PC-3 (cell line): Measurements from ENCODE around the gene MARCHF5. TPM values are rescaled to one million over a fixed set of nuclear protein-coding genes. Genes with fewer than 3 reads are reported as not detected.

Experiments
- ATAC-seq: fragments of 200-7000 bp; cut with Tn5 transposase; 2 replicates; pipeline ENCODE4 v1.9.1; 2020; ENCODE audit warnings: mild to moderate bottlenecking, moderate library complexity
- BruUV-seq: library from RNA; stranded (reverse); fragments of 400-500 nt; replicated peaks from 2 replicates; lab custom pipeline; 2021; lab: Mats Ljungman, UMichigan
- CTCF ChIA-PET: fragments of 300-600 bp; sonication (Branson Sonifier 250); formaldehyde crosslinking; loops from one replicate; lab custom pipeline; 2022; ENCODE audit warnings: antibody characterized with exemption; lab: Charles Lee
- POLR2A ChIA-PET: fragments of 300-600 bp; sonication (Branson Sonifier 250); formaldehyde crosslinking; loops from one replicate; lab custom pipeline; 2022; ENCODE audit warnings: antibody characterized with exemption; ENCODE audit not compliant: unreplicated experiment; lab: Charles Lee
- DNase-seq: peaks from one replicate; pipeline ENCODE4 v3.0.0-alpha.2; 2015
- H2AFZ ChIP-seq: fragments of 300-600 bp; sonication (generic); 2 replicates; pipeline ENCODE4 v1.6.0; 2016; ENCODE audit warnings: antibody characterized with exemption, low read length
- H3F3A ChIP-seq: fragments of 300-600 bp; sonication (generic); one replicate; pipeline ENCODE4 v1.6.0; 2017; ENCODE audit warnings: antibody characterized with exemption, low read length, control low read depth, mild to moderate bottlenecking; ENCODE audit not compliant: unreplicated experiment
- H3K27ac ChIP-seq: fragments of 300-600 bp; sonication (generic); 2 replicates; pipeline ENCODE4 v1.5.1; 2016; ENCODE audit warnings: mild to moderate bottlenecking, low read length
- H3K27me3 ChIP-seq: fragments of 300-600 bp; sonication (generic); 2 replicates; pipeline ENCODE4 v1.6.1; 2016; ENCODE audit warnings: low read length, mixed read lengths
- H3K36me3 ChIP-seq: fragments of 300-600 bp; sonication (generic); 2 replicates; pipeline ENCODE4 v1.6.1; 2016; ENCODE audit warnings: low read depth, mixed run types, low read length, mixed read lengths
- H3K4me1 ChIP-seq: fragments of 300-600 bp; sonication (generic); 2 replicates; pipeline ENCODE4 v1.5.1; 2016; ENCODE audit warnings: low read length; ENCODE audit not compliant: insufficient read depth
- H3K4me2 ChIP-seq: fragments of 300-600 bp; sonication (generic); 2 replicates; pipeline ENCODE4 v1.6.0; 2016; ENCODE audit warnings: low read length
- H3K4me3 ChIP-seq: fragments of 300-600 bp; sonication (generic); 2 replicates; pipeline ENCODE4 v1.5.1; 2016; ENCODE audit warnings: mild to moderate bottlenecking, low read length, mixed read lengths
- H3K79me2 ChIP-seq: fragments of 300-600 bp; sonication (generic); 2 replicates; pipeline ENCODE4 v1.6.1; 2017; ENCODE audit warnings: low read length, mixed read lengths
- H3K9ac ChIP-seq: fragments of 300-600 bp; sonication (generic); 2 replicates; pipeline ENCODE4 v1.6.0; 2016; ENCODE audit warnings: mild to moderate bottlenecking, low read length
- H3K9me2 ChIP-seq: fragments of 300-600 bp; sonication (generic); replicated peaks from 2 replicates; pipeline ENCODE4 v1.6.1; 2016; ENCODE audit warnings: mixed run types, low read length, mixed read lengths
- H3K9me3 ChIP-seq: fragments of 300-600 bp; sonication (generic); 2 replicates; pipeline ENCODE4 v1.6.1; 2016; ENCODE audit warnings: low read length, mixed read lengths
- H4K20me1 ChIP-seq: fragments of 300-600 bp; sonication (generic); 2 replicates; pipeline ENCODE4 v1.6.1; 2016; ENCODE audit warnings: low read length, mixed read lengths
- EZH2 ChIP-seq: fragments of 300-600 bp; sonication (generic); IDR thresholded peaks from one replicate; pipeline ENCODE4 v1.6.1; 2017; ENCODE audit warnings: antibody characterized with exemption, mild to moderate bottlenecking, low read length; ENCODE audit not compliant: unreplicated experiment
- EZH2phosphoT487 ChIP-seq: fragments of 300-600 bp; sonication (generic); IDR thresholded peaks from 2 replicates; pipeline ENCODE4 v1.6.1; 2018; ENCODE audit warnings: mild to moderate bottlenecking, antibody characterized with exemption, low read length, borderline replicate concordance
- intact Hi-C: fragments of 100-400 bp; cut with micrococcal nuclease; formaldehyde crosslinking; loops from 2 replicates; pipeline ENCODE4 v1.9.0; 2023
- total RNA-seq: library from RNA; depleted of rRNA; stranded (reverse); fragments of >200 nt; gene quantifications from 2 replicates; pipeline ENCODE4 v1.2.3, GENCODE V29; 2014
- TF ChIP-seq, protein P1 (sequence below): fragments of 300-600 bp; sonication (generic); conservative IDR thresholded peaks from 2 replicates; pipeline ENCODE4 v1.5.1; 2017; ENCODE audit warnings: antibody characterized with exemption, low read depth, mild to moderate bottlenecking, low read length

Gene MARCHF5
- total RNA-seq, 1 experiment from 2014 or later = 7.4 TPM

DNA sequence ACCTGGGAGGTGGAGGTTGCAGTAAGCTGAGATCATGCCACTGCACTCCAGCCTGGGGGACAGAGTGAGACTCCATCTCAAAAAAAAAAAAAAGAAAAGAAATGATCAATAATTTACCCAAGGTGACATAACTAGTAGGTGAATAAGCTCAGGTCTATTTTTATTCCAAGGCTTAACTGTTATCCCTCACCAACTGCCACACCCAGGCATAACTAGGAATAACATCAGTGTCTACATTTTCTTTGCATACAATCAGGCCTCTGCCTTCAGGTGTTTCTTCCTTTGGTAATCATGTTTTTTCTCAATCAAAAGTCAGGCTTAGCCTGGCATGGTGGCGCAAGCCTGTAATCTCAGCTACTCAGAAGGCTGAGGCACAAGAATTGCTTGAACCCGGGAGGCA lies 26.7 kb upstream of the MARCHF5 start:
- H3K9me2 ChIP-seq = no peaks in the 10 kb centered on the region
- ATAC-seq (no peak), DNase-seq (no peak)
- H3K9ac ChIP-seq = no peak overlapping the region
- BruUV-seq = no TSS peak
- no peaks in the 10 kb centered on the region for H3K79me2 ChIP-seq
- no peaks in the 10 kb centered on the region for H4K20me1 ChIP-seq
- TF ChIP-seq EZH2 = no peak
- POLR2A ChIA-PET = no interaction called here
- H3K4me2 ChIP-seq = no peak overlapping the region
- no peak overlapping the region for H3K4me3 ChIP-seq
- no peaks in the 10 kb centered on the region for H3K36me3 ChIP-seq
- no peak overlapping the region for H3K27ac ChIP-seq
- intact Hi-C loops = no loop called here
- CTCF ChIA-PET = no interaction called here
- no peaks in the 10 kb centered on the region for H3K9me3 ChIP-seq
- no peaks in the 10 kb centered on the region for H3F3A ChIP-seq
- no peak overlapping the region for H2AFZ ChIP-seq
- H3K27me3 ChIP-seq = no peaks in the 10 kb centered on the region
- H3K4me1 ChIP-seq = peaks cover 7% of the 10 kb centered on the region

DNA sequence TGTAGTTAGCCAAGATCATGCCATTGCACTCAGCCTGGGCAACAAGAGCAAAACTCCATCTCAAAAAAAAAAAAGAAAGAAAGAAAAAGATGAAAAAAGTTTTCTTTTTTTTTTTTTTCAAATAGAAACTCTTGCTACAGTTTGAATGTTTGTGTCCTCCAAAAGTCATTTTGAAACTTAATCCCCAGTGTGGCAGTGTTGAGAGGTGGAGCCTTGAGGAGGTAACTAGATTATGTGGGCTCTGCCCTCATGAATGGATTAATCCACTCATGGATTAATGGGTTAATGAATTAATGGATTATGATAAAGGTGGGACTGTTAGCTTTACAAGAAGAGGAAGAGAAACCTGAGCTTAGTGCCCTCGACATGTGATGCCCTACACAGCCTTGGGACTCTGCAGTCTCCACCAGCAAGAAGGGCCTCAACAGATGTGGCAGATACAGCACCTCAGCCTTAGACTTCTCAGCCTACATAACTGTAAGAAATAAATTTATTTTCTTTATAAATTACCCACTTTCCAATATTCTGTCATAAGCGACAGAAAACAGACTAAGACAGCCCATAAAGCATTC lies 25.2 kb upstream of the MARCHF5 start:
- H3K27me3 ChIP-seq = no peaks in the 10 kb centered on the region
- H3K27ac ChIP-seq = no peak overlapping the region
- no TSS peak for BruUV-seq
- H3K4me1 ChIP-seq = peaks cover 7% of the 10 kb centered on the region
- DNase-seq (no peak), ATAC-seq (no peak)
- no peaks in the 10 kb centered on the region for H3K9me2 ChIP-seq
- H3K4me2 ChIP-seq = no peak overlapping the region
- no peaks in the 10 kb centered on the region for H3K79me2 ChIP-seq
- no peak overlapping the region for H3K9ac ChIP-seq
- no peaks in the 10 kb centered on the region for H4K20me1 ChIP-seq
- intact Hi-C loops = no loop called here
- TF ChIP-seq, protein P1, sequence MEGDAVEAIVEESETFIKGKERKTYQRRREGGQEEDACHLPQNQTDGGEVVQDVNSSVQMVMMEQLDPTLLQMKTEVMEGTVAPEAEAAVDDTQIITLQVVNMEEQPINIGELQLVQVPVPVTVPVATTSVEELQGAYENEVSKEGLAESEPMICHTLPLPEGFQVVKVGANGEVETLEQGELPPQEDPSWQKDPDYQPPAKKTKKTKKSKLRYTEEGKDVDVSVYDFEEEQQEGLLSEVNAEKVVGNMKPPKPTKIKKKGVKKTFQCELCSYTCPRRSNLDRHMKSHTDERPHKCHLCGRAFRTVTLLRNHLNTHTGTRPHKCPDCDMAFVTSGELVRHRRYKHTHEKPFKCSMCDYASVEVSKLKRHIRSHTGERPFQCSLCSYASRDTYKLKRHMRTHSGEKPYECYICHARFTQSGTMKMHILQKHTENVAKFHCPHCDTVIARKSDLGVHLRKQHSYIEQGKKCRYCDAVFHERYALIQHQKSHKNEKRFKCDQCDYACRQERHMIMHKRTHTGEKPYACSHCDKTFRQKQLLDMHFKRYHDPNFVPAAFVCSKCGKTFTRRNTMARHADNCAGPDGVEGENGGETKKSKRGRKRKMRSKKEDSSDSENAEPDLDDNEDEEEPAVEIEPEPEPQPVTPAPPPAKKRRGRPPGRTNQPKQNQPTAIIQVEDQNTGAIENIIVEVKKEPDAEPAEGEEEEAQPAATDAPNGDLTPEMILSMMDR = no peak
- TF ChIP-seq EZH2phosphoT487 (no peak), EZH2 (no peak)
- no peaks in the 10 kb centered on the region for H3K9me3 ChIP-seq
- H3F3A ChIP-seq = no peaks in the 10 kb centered on the region
- POLR2A ChIA-PET = no interaction called here
- no peaks in the 10 kb centered on the region for H3K36me3 ChIP-seq
- CTCF ChIA-PET = no interaction called here
- no peak overlapping the region for H3K4me3 ChIP-seq
- H2AFZ ChIP-seq = no peak overlapping the region

DNA sequence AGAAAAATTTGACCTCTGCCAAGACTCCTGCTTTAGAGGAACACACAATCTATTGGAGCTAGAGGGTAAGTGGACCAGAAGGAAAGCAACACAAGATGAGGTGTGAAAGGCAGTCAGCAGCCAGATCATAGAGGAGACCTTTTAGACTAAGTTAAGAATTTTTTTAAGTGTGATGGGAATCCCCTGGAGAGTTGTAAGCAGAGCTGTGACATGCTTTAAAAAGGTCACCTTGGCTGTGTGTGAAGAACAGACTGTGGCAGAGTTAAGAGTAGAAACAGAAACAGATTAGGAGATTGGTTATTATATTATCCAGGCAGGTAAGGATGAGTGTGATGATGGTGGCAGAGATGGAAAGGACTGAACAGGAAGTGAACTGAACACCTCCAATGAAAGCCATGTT lies 23.6 kb upstream of the MARCHF5 start:
- H3K36me3 ChIP-seq = no peaks in the 10 kb centered on the region
- no peak overlapping the region for H3K27ac ChIP-seq
- H2AFZ ChIP-seq = no peak overlapping the region
- DNase-seq (no peak), ATAC-seq (no peak)
- CTCF ChIA-PET = no interaction called here
- H3F3A ChIP-seq = no peaks in the 10 kb centered on the region
- no TSS peak for BruUV-seq
- no peak overlapping the region for H3K4me2 ChIP-seq
- no peaks in the 10 kb centered on the region for H3K27me3 ChIP-seq
- no peak overlapping the region for H3K4me3 ChIP-seq
- H3K9ac ChIP-seq = no peak overlapping the region
- POLR2A ChIA-PET = no interaction called here
- intact Hi-C loops = no loop called here
- no peaks in the 10 kb centered on the region for H3K9me3 ChIP-seq
- TF ChIP-seq EZH2phosphoT487 = no peak
- TF ChIP-seq EZH2 = no peak
- TF ChIP-seq, protein P1 = no peak
- no peaks in the 10 kb centered on the region for H3K79me2 ChIP-seq
- H3K9me2 ChIP-seq = no peaks in the 10 kb centered on the region
- peaks cover 7% of the 10 kb centered on the region for H3K4me1 ChIP-seq
- H4K20me1 ChIP-seq = no peaks in the 10 kb centered on the region
